HG02981 (cell line): Measurements from ENCODE around the gene COPS8.
A peak's percentile ranks its signal among the peaks of the same experiment; 100 is the strongest.

Experiments used
- ATAC-seq: cut with Tn5 transposase; IDR thresholded peaks from one replicate; pipeline ENCODE4 v1.9.1; 2021; ENCODE audit warnings: mild to moderate bottlenecking, moderate library complexity; ENCODE audit not compliant: unreplicated experiment

Gene COPS8

DNA sequence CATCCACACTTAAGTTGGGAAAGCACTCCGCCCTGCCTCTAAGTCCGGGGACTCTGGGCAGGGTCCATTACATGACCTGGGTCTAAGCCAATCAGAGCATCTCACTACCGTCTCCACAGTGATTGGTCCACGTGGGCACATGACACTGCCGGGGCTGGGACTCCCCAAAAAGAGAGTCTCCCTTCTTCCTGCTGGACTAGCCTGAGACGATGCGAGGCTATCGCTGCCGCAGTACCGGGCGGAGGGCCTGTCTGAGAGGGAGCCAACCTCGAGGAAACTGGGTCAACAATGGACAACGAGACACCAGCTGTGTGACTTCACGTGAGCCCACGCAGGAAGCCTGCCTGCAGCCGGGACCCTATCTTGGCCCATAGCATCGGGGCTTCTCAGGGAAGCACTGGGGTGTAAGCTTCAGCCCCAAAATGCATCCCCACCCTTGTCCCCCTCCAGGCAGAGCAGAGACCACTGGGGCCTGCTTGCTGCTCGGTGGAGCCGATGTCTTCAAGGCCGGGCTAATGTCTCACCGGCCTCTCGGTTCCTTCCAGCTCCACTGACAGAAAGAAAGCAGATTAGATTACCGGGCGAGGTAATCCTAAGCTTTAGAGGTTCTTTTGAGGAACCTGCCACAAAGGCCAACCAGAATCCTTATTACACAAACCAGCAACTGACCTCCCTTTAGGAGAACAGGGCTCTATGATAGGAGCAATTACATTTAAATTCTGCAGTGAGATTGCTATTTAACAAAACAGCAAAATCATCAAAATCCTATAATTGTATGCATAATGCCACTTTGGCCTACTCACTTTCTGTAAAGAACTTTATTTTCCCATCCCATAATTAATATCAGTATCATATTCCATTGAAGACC is 21.3 kb upstream of the COPS8 start:
- ATAC-seq, result no peak

DNA sequence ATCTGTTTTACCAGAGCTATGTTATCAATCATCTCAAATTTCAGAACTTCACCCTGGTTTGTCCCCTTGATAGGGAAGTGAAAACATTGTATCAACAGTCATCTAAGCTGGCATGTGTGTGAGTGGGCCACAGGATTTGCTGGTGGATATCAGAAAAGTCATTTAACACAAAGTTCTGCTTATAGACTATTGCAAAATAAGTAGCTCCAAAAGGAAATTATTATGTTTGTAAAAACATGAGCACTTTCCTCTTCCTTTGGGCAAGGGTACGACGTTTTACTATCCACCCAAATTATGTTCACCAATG is 20.7 kb upstream of the COPS8 start:
- ATAC-seq, result no peak

- ATAC-seq, result no peak
These were observed 19.3 kb upstream of the COPS8 start for GRCh38 chr2:237066396-237066795.

- ATAC-seq, result no peak
These were observed 17.6 kb upstream of the COPS8 start for GRCh38 chr2:237068005-237068576.

DNA sequence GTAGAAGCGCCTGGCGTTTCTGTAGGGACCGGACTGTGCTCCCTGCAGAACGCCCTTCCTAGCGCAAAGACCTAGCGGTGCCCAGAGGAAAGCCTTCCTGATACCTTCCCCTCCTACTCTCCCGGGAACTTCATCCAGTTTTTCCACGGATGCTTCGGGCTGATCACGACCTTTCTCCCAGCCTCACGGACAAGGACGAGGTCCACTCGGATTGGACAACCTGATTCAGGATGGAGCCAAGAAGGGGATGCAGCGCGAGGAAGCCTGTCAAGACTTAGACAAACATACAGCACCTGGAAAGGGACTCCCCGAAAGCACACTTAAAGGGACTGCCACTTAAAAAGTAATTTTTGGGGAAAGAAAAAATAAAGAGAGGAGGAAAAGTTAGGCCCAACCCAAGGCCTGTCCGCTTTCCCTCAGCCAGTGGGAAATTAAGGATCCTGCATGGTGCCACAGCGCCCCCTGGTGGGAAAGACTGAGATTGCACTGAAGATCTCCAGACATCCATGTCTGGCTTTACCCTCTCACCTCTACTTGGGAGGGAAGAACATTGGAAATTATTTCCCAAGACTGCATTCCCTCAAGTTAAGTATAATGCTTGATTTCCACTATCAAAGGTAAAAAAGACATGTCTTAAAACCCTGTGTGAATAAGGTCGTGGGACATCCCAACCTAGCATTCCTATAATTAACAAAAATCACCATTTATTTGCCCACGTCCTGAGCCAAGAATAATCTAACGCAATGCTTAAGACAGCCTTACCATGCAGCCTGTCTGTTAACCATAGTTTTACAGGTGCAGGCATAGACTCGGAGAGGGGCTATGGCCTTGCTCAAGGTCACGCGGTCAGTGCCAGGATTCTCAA is 13.4 kb upstream of the COPS8 start:
- ATAC-seq, result peak; percentile 45

DNA sequence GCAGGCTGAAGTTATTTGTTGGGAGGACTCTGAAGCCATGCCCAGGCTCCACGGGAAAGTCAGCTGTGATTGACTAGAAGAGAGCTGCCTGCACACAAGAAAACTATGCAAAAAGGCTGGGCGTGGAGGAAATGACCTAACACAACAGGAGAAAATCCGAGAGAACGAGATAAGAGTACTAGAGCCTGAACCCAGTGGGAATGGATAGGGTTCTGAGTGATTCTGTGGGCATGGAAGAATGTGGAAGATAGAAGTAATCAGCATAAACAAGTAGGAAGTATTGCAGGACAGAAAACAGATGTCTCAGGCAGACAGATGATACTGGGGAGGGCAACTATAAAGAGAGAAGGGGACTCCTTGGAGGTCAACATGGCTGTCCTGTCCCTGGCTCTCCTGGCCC is 12.1 kb upstream of the COPS8 start:
- no peak for ATAC-seq

DNA sequence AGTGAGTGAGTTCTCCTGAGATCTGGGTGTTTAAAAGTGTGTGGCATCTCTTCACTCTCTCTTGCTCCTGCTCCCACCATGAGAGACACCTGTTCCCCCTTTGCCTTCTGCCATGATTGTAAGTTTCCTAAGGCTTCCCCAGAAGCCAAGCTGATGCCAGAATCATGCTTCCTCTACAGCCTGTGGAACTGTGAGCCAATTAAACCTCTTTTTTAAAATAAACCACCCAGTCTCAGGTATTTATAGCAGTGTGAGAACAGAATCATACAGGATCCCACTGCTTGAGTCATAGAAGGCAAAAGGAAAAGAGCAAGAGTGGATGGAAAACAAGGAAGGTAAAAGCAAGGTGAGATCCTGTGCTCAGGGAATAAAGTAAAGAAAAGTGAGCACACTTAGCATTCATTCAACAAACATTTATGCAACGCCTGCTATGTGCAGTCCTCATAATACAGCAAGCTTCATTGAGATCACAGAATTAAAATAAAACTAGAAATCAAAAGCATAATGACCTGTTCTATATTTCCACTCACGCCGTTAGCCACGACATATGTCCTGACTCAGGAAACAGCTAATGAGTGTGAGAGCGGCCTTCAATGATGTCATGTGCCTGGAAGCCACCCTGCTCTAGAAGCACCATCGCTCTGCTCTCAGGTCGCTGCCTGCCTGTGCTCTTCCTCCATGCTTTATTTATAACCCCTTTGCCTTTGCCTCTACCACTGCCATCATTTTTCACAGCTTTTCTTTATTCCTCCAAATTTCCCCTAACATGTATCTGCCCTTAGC is 11.3 kb upstream of the COPS8 start:
- no peak for ATAC-seq

DNA sequence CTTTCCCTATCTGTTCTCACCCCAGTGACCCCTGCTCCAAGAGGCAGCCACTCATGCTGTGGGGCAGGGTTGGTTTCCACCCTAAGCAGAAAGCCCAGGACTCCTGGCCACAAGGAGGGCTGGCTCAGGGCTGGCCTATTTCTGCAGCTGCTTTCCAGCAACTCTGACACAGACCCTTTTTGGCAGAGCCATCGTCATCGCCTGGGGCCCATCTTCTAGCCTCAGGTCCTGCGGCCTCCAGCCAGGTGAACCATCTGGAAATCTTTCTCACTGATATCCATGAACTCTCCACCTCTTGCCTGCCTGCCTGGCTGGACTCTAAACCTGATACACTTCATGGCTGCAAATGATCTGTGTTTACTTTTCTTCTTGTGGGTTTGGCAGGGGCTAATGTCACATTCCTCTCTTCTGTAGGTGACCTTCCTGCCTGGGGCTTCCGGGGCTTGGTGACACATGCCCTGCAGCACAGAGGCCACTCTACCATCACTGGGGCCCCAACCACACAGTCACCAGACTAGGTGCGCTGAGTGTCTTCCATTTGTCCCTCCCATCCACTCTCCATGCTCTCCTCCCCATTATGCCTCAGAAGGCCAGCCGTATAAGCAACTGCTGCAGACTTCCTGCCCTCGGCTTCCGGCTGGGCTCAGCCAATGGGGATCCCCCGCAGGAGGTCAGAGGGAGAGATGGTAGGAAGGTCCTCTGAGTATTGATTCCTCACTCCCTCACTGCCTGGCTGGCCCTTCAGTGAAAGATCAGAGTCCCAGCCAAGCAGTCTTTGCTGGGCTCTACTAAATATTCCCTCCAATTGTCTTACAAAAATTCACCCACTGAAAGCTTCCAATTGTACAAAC is 9.7 kb upstream of the COPS8 start:
- ATAC-seq, result no peak

DNA sequence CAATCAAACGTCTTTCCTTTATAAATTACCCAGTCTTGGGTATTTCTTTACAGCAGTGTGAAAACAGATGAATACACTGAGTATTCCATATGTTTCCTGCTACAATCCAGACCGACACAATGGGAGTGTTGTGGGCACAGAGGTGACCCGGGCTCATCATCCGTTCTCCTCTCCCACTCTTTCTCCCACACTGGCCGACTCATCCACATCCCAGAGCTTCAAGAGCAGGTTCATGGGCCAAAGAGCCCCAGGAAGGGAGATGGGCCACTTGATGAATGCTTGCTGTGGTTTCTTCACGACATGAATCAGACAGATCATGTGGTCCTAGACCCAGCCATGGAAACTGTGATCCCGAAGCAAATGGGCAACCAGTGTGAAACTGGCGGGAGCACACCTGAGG is 4.1 kb upstream of the COPS8 start:
- no peak for ATAC-seq

DNA sequence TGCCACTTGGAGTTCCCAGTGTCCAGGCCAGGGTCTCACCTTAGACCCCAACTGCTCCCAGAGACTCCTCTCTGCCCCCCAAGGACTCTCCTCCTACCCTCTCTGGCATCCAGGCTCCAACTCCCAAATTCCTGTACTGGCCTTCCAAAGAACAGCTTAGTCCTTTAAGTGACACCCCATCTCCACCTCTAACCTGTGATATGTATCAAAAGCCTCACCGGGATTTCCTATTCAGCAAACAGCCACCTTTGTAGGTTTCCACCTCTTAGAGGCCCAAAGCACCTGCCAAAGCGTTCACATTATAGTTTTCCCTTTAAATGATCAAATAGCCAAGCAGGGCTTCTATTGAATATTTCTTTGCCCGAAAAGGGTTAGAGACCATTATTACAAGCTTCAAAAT is 2.7 kb upstream of the COPS8 start:
- ATAC-seq, result no peak

- no peak for ATAC-seq
These were observed 1.2 kb upstream of the COPS8 start for GRCh38 chr2:237084444-237084843.

DNA sequence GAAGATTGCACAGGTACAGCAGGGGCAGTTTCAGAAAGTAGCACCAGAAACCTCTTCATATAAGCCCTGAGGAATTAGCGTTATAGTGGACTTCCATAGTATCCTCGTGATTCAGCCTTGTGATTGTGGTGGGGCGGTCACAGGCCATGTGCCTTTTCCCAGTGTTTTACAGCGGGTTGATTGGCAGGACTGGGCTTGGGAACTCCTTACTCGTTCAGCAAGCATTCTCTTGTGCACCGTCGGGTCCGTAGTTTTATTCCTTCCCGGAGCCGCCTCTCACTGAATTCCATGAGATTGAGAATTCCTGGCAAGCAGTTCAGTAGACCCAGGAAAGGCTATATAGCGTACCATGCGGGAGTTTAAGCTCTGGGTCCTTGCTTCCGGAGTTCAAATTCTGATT is 5.2 kb downstream of the COPS8 start:
- no peak for ATAC-seq

DNA sequence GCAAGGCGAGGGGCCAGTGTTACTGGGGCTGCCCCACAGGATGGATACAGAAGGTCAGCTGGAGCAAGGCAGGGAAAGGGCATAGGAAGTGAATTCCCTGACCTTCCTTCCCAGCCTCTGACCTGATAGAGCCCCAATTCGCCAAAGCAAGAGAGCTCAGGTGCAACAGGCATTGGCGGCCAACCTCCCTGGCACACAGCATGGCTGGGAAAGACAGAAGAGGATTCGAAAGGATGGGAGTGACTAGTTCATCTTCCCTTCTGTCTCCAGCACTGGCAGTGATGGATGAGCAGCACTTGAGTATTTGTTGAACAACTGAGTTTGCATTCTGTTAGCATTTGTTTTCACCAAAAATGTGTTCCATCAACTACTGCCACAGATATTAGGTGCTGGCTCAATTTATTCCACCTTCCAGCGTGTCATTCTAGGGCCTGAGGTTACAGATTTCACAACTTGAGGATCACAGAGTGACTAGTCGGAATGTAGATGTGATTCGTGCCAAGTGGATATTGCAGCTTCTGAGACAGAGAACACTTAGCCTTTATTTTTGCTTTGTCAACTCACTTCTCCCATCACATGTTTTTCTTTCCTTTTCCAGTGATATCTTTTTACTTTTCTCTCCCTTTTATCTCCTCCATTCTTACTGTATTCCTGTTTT is 6.2 kb downstream of the COPS8 start:
- ATAC-seq, result no peak

- no peak for ATAC-seq
These were observed 6.8 kb downstream of the COPS8 start for GRCh38 chr2:237092506-237092905.

- no peak for ATAC-seq
These were observed 7.5 kb downstream of the COPS8 start for GRCh38 chr2:237092920-237093781.

- no peak for ATAC-seq
These were observed 10.5 kb downstream of the COPS8 start for GRCh38 chr2:237096201-237096600.

- no peak for ATAC-seq
These were observed 11.2 kb downstream of the COPS8 start for GRCh38 chr2:237096911-237097310.

DNA sequence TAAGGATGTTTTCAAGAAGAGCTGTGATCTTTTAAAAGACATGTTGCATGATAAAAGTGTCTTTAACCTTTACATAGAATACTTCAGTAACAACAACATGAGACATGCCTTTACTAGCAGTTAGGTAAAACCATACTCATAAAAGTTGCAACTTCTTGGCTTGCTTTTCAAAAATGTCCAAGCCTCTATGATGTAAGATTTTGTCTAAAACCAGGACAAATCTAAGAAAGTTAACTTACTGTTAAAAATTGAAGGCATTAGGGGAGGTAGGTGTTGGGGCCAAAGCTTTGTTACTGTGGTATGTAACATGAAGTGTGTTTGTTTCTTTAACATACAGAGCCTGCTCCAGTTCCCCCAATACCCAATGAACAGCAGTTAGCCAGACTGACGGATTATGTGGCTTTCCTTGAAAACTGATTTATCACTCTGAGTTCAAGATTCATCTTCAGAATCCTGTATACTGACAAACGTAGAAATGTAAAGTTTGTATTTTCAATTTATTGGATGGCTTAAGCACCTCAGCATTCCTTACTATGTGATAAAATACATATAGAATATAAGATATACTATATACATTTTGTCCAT is 11.7 kb downstream of the COPS8 start:
- ATAC-seq, result no peak
